IPS-20b (cell line): ENCODE results near the gene RAB11A.

Experiments
- H3K27ac ChIP-seq: one replicate; pipeline ENCODE4 v1.5.1; 2013; ENCODE audit warnings: low read length
- H3K27me3 ChIP-seq: 2 replicates; pipeline ENCODE4 v1.6.1; 2013; ENCODE audit warnings: mild to moderate bottlenecking, low read length, inconsistent platforms; ENCODE audit not compliant: insufficient read depth
- H3K36me3 ChIP-seq: 2 replicates; pipeline ENCODE4 v1.6.1; 2013; ENCODE audit warnings: low read depth, mild to moderate bottlenecking, inconsistent platforms, low read length, moderate library complexity; ENCODE audit not compliant: insufficient read depth
- H3K4me1 ChIP-seq: 2 replicates; pipeline ENCODE4 v1.6.1; 2013; ENCODE audit warnings: mild to moderate bottlenecking, control low read depth, inconsistent platforms, low read length, moderate library complexity; ENCODE audit not compliant: insufficient read depth
- H3K4me3 ChIP-seq: 2 replicates; pipeline ENCODE4 v1.5.1; 2013; ENCODE audit warnings: mild to moderate bottlenecking, low read length, inconsistent platforms
- H3K9ac ChIP-seq: 2 replicates; pipeline ENCODE4 v1.6.1; 2013; ENCODE audit warnings: low read depth, mild to moderate bottlenecking, inconsistent platforms, low read length, moderate library complexity
- H3K9me3 ChIP-seq: 2 replicates; pipeline ENCODE4 v1.6.1; 2013; ENCODE audit warnings: mild to moderate bottlenecking, low read depth, low read length, inconsistent platforms; ENCODE audit not compliant: insufficient read depth

Gene RAB11A

DNA sequence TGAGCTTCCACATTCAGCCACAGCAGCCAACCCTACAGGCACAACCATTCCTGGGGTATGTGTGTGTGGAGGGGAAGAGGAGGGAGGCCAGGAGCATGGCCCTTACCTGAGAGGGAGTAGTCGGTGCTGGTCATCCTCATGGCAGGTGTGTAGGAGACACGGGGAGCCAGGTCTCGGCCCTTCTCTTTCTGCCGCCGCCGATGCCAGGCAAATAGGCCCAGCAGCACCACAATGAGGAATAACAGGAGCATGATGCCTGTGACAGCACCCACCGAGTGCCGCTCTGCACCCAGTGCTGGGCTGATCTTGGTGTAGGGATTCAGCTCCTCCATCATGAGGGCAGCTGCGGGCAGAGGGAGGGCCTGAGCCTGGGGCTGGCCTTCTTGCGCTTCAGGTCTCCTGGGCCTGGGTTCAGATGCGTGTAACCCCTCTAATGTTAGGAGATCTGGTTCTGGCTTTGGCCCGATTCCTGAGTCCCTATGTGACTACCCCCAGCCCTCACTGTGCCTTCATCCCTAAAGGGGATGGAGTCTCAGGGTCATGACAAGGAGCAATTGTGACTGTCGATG lies 44.4 kb downstream of the RAB11A start:
- no peaks in the 10 kb centered on the region for H3K9me3 ChIP-seq
- no peaks in the 10 kb centered on the region for H3K27me3 ChIP-seq
- H3K36me3 ChIP-seq = peaks cover 9% of the 10 kb centered on the region
- H3K4me1 ChIP-seq = peaks cover 8% of the 10 kb centered on the region; the same call in 1 of the 2 replicates
- no peak overlapping the region for H3K4me3 ChIP-seq
- no peak overlapping the region for H3K27ac ChIP-seq
- H3K9ac ChIP-seq = no peak overlapping the region

DNA sequence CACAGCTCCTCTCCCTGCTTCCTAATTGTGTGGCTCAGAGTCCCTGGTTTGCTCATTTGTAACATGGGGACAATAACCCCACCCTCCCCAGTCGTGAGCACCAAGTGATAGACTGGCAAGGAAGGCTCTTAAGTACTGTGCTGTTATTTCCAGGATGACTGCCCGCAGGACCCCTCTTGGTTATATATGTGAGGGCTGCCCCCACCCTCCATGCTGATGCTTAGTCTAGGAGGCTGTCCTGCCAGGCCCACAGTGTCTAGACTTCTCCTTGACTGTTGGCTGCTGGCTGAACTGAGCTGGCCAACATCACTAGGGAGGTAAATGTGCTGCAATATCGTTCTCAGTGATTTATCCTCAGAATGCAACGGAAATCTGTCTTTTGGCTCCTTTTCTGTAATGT lies 45.1 kb downstream of the RAB11A start:
- no peak overlapping the region for H3K9ac ChIP-seq
- no peak overlapping the region for H3K27ac ChIP-seq
- peaks cover 8% of the 10 kb centered on the region for H3K36me3 ChIP-seq
- H3K4me1 ChIP-seq = peaks cover 8% of the 10 kb centered on the region; the same call in 1 of the 2 replicates
- no peak overlapping the region for H3K4me3 ChIP-seq
- H3K9me3 ChIP-seq = no peaks in the 10 kb centered on the region
- H3K27me3 ChIP-seq = no peaks in the 10 kb centered on the region

DNA sequence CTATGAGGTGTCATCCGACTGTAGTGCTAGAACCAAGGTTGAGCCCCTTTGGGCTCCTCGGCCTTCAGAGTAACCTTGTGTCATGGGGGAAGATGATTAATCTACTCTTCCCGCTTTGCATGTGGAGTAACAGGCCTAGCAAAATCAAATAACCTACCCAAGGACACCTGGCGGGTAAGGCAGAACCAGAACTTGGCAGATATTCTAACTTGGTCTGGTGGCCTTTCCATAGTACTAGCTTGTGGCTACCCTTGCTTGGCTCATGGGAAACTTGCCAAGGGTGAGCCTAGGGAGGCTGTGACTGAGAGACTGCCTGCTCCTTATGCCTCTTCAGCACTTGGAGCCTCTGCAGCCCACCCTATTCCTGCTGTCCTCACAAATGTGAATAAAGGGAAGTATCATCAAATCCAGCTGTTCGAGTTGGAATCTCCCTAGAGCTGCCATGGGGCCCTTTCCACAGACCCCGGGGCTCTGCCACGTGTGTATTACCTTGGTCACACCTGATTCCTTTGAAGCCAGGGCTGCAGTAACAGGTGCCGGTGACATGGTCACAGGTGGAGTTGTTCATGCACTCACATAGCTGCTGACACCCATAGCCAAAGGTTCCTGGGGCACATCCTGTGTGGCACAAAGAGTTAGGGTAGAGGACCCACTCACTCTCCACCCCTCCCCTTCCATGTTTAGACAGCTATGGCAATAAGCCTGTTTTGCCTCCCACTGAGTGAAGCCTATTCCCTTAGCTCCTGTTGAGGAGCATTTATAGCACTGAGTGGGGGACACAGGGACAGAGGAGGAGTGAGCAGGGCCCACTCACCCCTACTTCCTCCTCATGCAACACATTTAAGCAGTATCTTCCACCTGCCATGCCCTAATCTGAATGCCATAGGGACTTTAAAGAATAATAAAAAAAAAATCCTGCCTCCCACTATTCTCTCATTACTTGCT lies 46.0 kb downstream of the RAB11A start:
- Histone ChIP-seq H3K4me1 (peaks cover 8% of the 10 kb centered on the region; the same call in 1 of the 2 replicates), H3K4me3 (no peak overlapping the region), H3K27me3 (no peaks in the 10 kb centered on the region), H3K9ac (no peak overlapping the region), H3K27ac (no peak overlapping the region), H3K9me3 (no peaks in the 10 kb centered on the region), H3K36me3 (peaks cover 8% of the 10 kb centered on the region)

DNA sequence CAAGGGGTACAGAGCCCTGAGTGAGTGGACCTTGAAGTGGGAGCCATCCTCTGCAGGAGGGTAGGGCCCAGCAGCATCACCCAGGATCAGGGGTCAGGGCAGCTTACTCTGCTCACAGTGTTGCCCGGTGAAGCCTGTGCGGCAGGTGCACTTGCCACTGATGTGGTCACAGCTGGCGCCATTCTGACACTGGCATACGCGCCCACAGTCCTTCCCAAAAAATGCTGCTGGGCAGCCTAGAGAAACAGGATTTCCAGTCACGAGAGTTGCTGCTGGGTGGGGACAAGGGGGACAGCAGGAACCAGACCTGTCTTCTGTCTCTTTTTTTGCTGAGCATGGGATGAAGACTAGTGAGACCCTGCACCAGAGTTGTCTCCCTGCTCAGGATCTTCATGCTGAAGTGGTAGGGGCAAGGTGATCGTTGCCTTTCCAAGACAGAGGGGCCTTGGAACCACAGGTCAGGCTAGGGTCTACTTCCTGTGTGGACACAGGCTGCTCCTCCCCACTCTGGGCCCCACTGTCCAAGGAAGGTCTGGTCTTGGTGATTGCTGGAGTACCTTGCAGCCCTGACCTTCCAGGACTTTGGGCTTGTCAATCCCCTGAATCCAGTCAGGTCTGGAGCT lies 46.9 kb downstream of the RAB11A start:
- Histone ChIP-seq H3K4me1 (peaks cover 8% of the 10 kb centered on the region; the same call in 1 of the 2 replicates), H3K27me3 (no peaks in the 10 kb centered on the region), H3K36me3 (peaks cover 5% of the 10 kb centered on the region), H3K9me3 (no peaks in the 10 kb centered on the region), H3K4me3 (no peak overlapping the region), H3K9ac (no peak overlapping the region), H3K27ac (no peak overlapping the region)

DNA sequence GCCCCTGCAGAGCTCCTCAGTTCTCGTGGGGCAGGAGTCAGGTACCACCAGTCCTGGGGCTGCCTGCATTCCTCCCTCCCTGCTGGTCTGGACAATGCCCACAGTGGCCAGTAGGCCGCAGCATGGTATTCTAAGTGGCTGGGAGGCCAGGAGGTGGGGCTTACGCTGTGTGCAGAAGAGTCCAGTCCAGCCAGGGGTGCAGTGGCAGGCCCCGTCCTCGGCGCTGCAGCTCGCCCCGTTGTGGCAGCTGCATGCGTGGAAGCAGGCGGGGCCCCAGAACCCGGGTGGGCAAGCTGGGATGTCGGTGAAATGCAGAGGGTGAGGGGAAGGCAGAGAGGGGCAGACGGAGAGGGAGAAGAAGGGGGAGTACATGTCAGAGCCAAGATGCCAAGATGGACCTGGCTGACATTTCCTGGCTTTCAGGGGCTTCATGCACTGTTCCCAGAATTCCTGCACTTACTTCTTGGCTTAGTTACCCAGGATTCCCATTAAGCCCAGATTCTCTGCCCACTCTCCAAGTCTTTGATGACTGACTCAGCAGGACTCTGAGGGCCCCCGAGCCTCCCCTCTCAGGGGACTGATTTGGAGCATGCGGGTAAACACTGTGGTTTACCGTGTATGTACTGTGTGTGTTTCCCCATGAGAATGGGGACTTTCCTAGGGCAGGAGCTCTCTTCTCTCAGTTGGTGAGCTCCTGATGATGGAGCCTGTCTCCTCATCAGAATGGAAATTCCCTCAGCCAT lies 47.5 kb downstream of the RAB11A start:
- no peak overlapping the region for H3K4me3 ChIP-seq
- H3K4me1 ChIP-seq = peaks cover 8% of the 10 kb centered on the region; the same call in 1 of the 2 replicates

DNA sequence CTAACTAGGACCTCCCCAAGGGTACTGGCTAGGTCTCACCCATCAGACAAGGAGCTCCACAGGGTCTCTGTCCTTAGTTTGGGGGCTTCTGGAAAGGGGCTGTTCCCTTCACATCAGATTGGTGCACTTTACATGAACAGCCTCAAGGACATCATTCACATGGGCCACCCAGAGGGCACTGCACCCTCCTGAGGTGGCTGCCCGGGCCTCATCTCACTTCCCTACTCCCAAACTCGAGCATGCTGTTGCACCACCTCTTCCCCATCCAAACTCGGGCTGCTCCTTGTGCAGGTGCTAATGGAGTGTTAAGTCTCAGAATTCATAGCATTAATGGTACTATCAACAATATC lies 48.1 kb downstream of the RAB11A start:
- H3K27ac ChIP-seq = no peak overlapping the region
- no peaks in the 10 kb centered on the region for H3K9me3 ChIP-seq
- H3K27me3 ChIP-seq = no peaks in the 10 kb centered on the region
- peaks cover 8% of the 10 kb centered on the region; the same call in 1 of the 2 replicates for H3K4me1 ChIP-seq
- no peaks in the 10 kb centered on the region for H3K36me3 ChIP-seq
- no peak overlapping the region for H3K4me3 ChIP-seq
- H3K9ac ChIP-seq = no peak overlapping the region

More for the DNA sequence above, 47.5 kb downstream of the RAB11A start:
- H3K27me3 ChIP-seq = no peaks in the 10 kb centered on the region
- no peak overlapping the region for H3K27ac ChIP-seq
- no peaks in the 10 kb centered on the region for H3K9me3 ChIP-seq
- no peak overlapping the region for H3K9ac ChIP-seq
- H3K36me3 ChIP-seq = peaks cover 2% of the 10 kb centered on the region; the same call in 1 of the 2 replicates

DNA sequence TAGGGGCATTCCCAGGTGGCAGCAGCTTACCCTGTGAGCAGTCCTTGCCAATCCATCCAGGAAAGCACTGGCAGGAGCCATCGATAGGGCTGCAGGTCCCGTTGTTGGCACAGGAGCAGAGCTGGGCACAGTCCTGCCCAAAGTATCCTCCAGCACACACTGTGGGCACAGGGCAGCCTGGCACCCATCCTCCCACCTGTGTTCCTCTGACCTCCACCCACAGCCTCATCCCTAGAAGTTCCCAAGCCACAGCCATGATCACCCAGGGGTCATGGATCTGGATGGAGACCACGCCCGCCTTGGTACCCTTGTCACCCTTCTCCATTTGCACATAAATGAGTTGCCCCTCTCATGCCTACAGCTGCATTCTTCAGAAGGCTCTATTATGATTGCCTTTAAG lies 48.6 kb downstream of the RAB11A start:
- Histone ChIP-seq H3K27ac (no peak overlapping the region), H3K36me3 (no peaks in the 10 kb centered on the region), H3K4me3 (no peak overlapping the region), H3K9me3 (no peaks in the 10 kb centered on the region), H3K4me1 (peaks cover 8% of the 10 kb centered on the region; the same call in 1 of the 2 replicates), H3K9ac (no peak overlapping the region), H3K27me3 (no peaks in the 10 kb centered on the region)

DNA sequence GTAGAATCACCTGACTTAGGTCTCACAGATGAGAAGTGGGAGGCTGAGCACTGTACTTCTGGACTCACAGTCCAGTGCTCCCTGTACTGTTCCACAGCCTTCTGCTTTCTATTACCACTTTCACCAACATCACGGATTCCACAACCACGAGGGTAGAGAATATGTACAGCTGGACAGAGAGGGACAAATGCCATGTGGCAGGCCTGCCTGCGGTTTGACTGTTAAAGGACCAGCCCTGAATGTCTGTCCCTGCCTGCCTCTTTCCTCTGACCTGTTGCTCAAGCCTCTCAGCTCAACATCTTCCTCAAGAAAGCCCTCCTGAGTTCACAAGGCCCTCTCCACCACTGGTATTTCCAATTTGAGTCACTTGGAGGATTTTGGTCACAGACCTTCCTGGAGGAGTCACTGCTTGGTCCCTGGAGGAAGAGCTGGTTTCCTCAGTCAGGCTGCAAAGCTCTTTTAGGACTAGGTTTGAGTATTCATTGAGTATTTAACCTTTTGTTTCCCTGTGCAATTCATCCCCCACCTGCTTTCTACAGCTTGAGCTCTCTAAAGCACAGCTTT lies 49.1 kb downstream of the RAB11A start:
- Histone ChIP-seq H3K27ac (no peak overlapping the region), H3K4me3 (no peak overlapping the region), H3K9ac (no peak overlapping the region), H3K9me3 (no peaks in the 10 kb centered on the region), H3K4me1 (peaks cover 8% of the 10 kb centered on the region; the same call in 1 of the 2 replicates), H3K27me3 (no peaks in the 10 kb centered on the region), H3K36me3 (no peaks in the 10 kb centered on the region)

DNA sequence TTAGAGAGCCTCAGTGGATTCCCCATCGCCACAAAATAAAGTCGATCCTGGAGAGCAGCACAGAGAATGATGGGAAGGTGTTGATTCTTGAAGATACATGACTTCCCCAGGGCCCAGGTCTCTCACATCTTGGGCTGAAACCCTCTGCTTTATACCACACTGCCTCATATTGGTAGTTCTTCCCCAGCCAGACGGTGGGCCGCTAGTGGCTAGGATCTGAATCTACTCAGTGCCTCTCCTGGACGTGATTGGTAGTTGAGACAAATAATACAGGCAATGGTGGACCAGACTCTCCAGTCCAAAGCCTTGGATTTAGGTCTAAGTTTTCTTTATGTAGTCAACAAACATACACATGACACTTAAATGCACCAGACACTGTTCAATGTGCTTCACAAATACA lies 49.7 kb downstream of the RAB11A start:
- Histone ChIP-seq H3K9ac (no peak overlapping the region), H3K4me3 (no peak overlapping the region), H3K27ac (no peak overlapping the region), H3K36me3 (no peaks in the 10 kb centered on the region), H3K4me1 (peaks cover 8% of the 10 kb centered on the region; the same call in 1 of the 2 replicates), H3K9me3 (no peaks in the 10 kb centered on the region), H3K27me3 (no peaks in the 10 kb centered on the region)

DNA sequence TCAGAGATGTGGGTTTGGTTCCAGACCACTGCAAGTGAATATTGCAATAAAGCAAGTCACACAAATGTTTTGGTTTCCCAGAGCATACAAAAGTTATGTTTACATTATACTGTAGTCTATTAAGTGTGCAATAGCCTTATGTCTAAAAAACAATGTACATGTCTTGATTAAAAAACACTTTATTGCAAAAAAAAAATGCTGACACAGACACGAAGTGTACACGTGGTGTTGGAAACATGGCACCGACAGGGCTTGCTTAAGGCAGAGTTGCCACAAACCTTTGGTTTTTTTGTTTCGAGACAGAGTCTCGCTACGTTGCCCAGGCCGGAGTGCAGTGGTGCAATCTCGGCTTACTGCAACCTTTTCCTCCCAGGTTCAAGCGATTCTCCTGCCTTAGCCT lies 50.1 kb downstream of the RAB11A start:
- H3K36me3 ChIP-seq = no peaks in the 10 kb centered on the region
- H3K4me3 ChIP-seq = no peak overlapping the region
- no peak overlapping the region for H3K27ac ChIP-seq
- peaks cover 8% of the 10 kb centered on the region; the same call in 1 of the 2 replicates for H3K4me1 ChIP-seq
- H3K9ac ChIP-seq = no peak overlapping the region
- H3K9me3 ChIP-seq = no peaks in the 10 kb centered on the region
- H3K27me3 ChIP-seq = no peaks in the 10 kb centered on the region

DNA sequence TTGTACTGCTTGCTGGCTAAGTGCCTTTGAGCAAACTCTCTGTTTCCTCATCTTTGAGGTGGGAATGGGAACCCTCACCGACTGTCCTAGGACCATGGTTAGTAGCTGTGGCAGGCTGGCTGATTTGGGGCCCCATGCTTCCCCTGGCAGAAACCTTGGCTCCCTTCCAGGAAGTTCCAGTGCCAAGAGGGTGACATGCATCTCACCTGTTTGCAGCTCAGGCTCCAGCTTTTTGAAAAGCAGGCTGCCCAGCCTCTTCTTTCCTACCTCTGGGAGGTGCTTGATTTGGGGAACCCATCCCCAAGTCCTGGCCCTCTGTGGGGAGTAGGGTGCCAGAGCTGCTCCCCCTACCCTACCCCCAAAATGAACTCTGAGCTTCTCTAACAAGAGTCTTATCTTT lies 50.8 kb downstream of the RAB11A start:
- Histone ChIP-seq H3K9me3 (no peaks in the 10 kb centered on the region), H3K27me3 (no peaks in the 10 kb centered on the region), H3K4me1 (peaks cover 8% of the 10 kb centered on the region; the same call in 1 of the 2 replicates), H3K27ac (no peak overlapping the region), H3K4me3 (no peak overlapping the region), H3K36me3 (no peaks in the 10 kb centered on the region), H3K9ac (no peak overlapping the region)
